H9 (cell line): ENCODE measurements around the gene TENT5C. TPM values are rescaled to one million over a fixed set of nuclear protein-coding genes. Genes with fewer than 3 reads are reported as not detected.

Experiments
- DNase-seq: peaks from one replicate; pipeline ENCODE4 v3.0.0-alpha.2; 2017
- H2AFZ ChIP-seq: one replicate; pipeline ENCODE4 v1.6.1; 2013; ENCODE audit warnings: mild to moderate bottlenecking, low read length, control low read depth, moderate library complexity
- H2AK5ac ChIP-seq: 2 replicates; pipeline ENCODE4 v1.6.1; 2013; ENCODE audit warnings: low read length, control low read depth, mixed read lengths; ENCODE audit not compliant: insufficient read length
- H2BK120ac ChIP-seq: one replicate; pipeline ENCODE4 v1.6.1; 2013; ENCODE audit warnings: low read depth, mild to moderate bottlenecking, low read length, control low read depth, inconsistent platforms; ENCODE audit not compliant: poor library complexity, severe bottlenecking
- H2BK12ac ChIP-seq: 2 replicates; pipeline ENCODE4 v1.6.1; 2013; ENCODE audit warnings: low read length, control low read depth, mixed read lengths, low read depth; ENCODE audit not compliant: insufficient read length
- H2BK15ac ChIP-seq: 2 replicates; pipeline ENCODE4 v1.6.1; 2013; ENCODE audit warnings: low read depth, low read length, control low read depth
- H2BK20ac ChIP-seq: one replicate; pipeline ENCODE4 v1.6.1; 2013; ENCODE audit warnings: low read depth, mild to moderate bottlenecking, low read length, control low read depth, inconsistent platforms; ENCODE audit not compliant: poor library complexity, severe bottlenecking
- H2BK5ac ChIP-seq: 2 replicates; pipeline ENCODE4 v1.6.1; 2013; ENCODE audit warnings: low read length, control low read depth, mixed read lengths; ENCODE audit not compliant: insufficient read length
- H3K14ac ChIP-seq: 2 replicates; pipeline ENCODE4 v1.6.1; 2013; ENCODE audit warnings: low read length, control low read depth; ENCODE audit not compliant: insufficient read depth
- H3K18ac ChIP-seq: 2 replicates; pipeline ENCODE4 v1.6.1; 2013; ENCODE audit warnings: low read depth, mild to moderate bottlenecking, mixed read lengths, low read length, control low read depth; ENCODE audit not compliant: insufficient read length
- H3K23ac ChIP-seq: 2 replicates; pipeline ENCODE4 v1.6.1; 2013; ENCODE audit warnings: low read length, control low read depth, mixed read lengths, low read depth; ENCODE audit not compliant: insufficient read length
- H3K23me2 ChIP-seq: 2 replicates; pipeline ENCODE4 v1.6.1; 2013; ENCODE audit warnings: low read depth, mild to moderate bottlenecking, mixed read lengths, low read length, control low read depth; ENCODE audit not compliant: insufficient read length, poor library complexity, severe bottlenecking
- H3K27ac ChIP-seq: 2 replicates; pipeline ENCODE4 v1.5.1; 2013; ENCODE audit warnings: low read length, control low read depth, mixed read lengths, low read depth; ENCODE audit not compliant: insufficient read length
- H3K27me3 ChIP-seq: 2 replicates; pipeline ENCODE4 v1.6.1; 2013; ENCODE audit warnings: low read length, control low read depth, inconsistent platforms; ENCODE audit not compliant: insufficient read depth
- H3K4ac ChIP-seq: 2 replicates; pipeline ENCODE4 v1.6.1; 2013; ENCODE audit warnings: low read depth, mild to moderate bottlenecking, control low read depth, inconsistent platforms, low read length, moderate library complexity
- H3K4me1 ChIP-seq: 2 replicates; pipeline ENCODE4 v1.6.1; 2013; ENCODE audit warnings: low read length, control low read depth, inconsistent platforms; ENCODE audit not compliant: insufficient read depth
- H3K4me2 ChIP-seq: 2 replicates; pipeline ENCODE4 v1.6.1; 2013; ENCODE audit warnings: low read length, control low read depth, mixed read lengths; ENCODE audit not compliant: insufficient read length, insufficient read depth
- H3K56ac ChIP-seq: 2 replicates; pipeline ENCODE4 v1.6.1; 2013; ENCODE audit warnings: low read depth, mild to moderate bottlenecking, mixed read lengths, low read length, control low read depth; ENCODE audit not compliant: insufficient read length
- H3K79me1 ChIP-seq: 2 replicates; pipeline ENCODE4 v1.6.1; 2013; ENCODE audit warnings: low read depth, mild to moderate bottlenecking, moderate library complexity, low read length, control low read depth, inconsistent platforms; ENCODE audit not compliant: insufficient read depth, poor library complexity, severe bottlenecking
- H3K79me2 ChIP-seq: 2 replicates; pipeline ENCODE4 v1.6.1; 2013; ENCODE audit warnings: low read length, control low read depth, inconsistent platforms; ENCODE audit not compliant: insufficient read depth
- H3K9ac ChIP-seq: 2 replicates; pipeline ENCODE4 v1.6.1; 2013; ENCODE audit warnings: low read length, control low read depth, mixed read lengths; ENCODE audit not compliant: insufficient read length; ENCODE audit errors: extremely low read depth
- H3K9me3 ChIP-seq: one replicate; pipeline ENCODE4 v1.6.1; 2013; ENCODE audit warnings: low read depth, low read length, inconsistent platforms; ENCODE audit not compliant: control insufficient read depth
- H3T11ph ChIP-seq: one replicate; pipeline ENCODE4 v1.6.1; 2013; ENCODE audit warnings: mild to moderate bottlenecking, low read length, control low read depth, inconsistent platforms
- H4K20me1 ChIP-seq: one replicate; pipeline ENCODE4 v1.6.1; 2013; ENCODE audit not compliant: control insufficient read depth, insufficient read length, insufficient read depth
- H4K5ac ChIP-seq: 2 replicates; pipeline ENCODE4 v1.6.1; 2013; ENCODE audit warnings: low read depth, mild to moderate bottlenecking, mixed read lengths, low read length, control low read depth; ENCODE audit not compliant: insufficient read length
- H4K8ac ChIP-seq: replicated peaks from 2 replicates; pipeline ENCODE4 v1.6.1; 2013; ENCODE audit warnings: low read length, control low read depth, mixed read lengths, low read depth; ENCODE audit not compliant: insufficient read length
- H4K91ac ChIP-seq: 2 replicates; pipeline ENCODE4 v1.6.1; 2013; ENCODE audit warnings: low read depth, mild to moderate bottlenecking, moderate library complexity, mixed read lengths, low read length, control low read depth; ENCODE audit not compliant: insufficient read length
- H3K27ac Mint-ChIP-seq, 3 experiments: 2 replicates in 2 of 3; 3 replicates in 1 of 3; pipeline ENCODE4 v1.8.0; 2020 to 2021; ENCODE audit warnings: mixed read lengths in 3 of 3, mild to moderate bottlenecking in 1 of 3, moderate library complexity in 1 of 3
- H3K27me3 Mint-ChIP-seq: 2 replicates; pipeline ENCODE4 v1.8.0; 2021; ENCODE audit warnings: low read depth, mild to moderate bottlenecking, moderate library complexity, mixed read lengths
- H3K36me3 Mint-ChIP-seq, 3 experiments: 2 replicates in 2 of 3; 3 replicates in 1 of 3; pipeline ENCODE4 v1.8.0; 2020 to 2021; ENCODE audit warnings: low read depth in 3 of 3, mixed read lengths in 3 of 3; ENCODE audit not compliant: insufficient read depth in 1 of 3
- H3K4me1 Mint-ChIP-seq, 2 experiments: 2 replicates each; pipeline ENCODE4 v1.8.0; 2020; ENCODE audit warnings: mixed read lengths in 2 of 2
- H3K4me3 Mint-ChIP-seq, 2 experiments: 2 replicates in 1 of 2; 3 replicates in 1 of 2; pipeline ENCODE4 v1.8.0; 2020 to 2021; ENCODE audit warnings: mild to moderate bottlenecking in 2 of 2, mixed read lengths in 2 of 2, moderate library complexity in 1 of 2
- H3K9me3 Mint-ChIP-seq, 2 experiments: 2 replicates in 1 of 2; 3 replicates in 1 of 2; pipeline ENCODE4 v1.8.0; 2020; ENCODE audit warnings: mild to moderate bottlenecking in 2 of 2, mixed read lengths in 2 of 2, moderate library complexity in 1 of 2
- WGBS: extraction: QIAGEN DNeasy Blood & Tissue Kit; methylation state at CpG from one replicate; pipeline ENCODE4 v1.1.7; 2013; ENCODE audit warnings: missing lambda C conversion rate, low lambda C conversion rate, mixed read lengths; ENCODE audit not compliant: insufficient read length; ENCODE audit errors: extremely low coverage; 5-methylcytosine and 5-hydroxymethylcytosine counted together
- total RNA-seq: library from RNA; stranded (reverse); gene quantifications from 2 replicates; pipeline ENCODE4 v1.2.1, GENCODE V29; 2021
- TF ChIP-seq, protein P1 (sequence below): fragments of 200-600 bp; sonication (generic); conservative IDR thresholded peaks from 3 replicates; pipeline ENCODE4 v1.8.0; 2021; ENCODE audit warnings: antibody characterized with exemption, mild to moderate bottlenecking

The TENT5C gene
- total RNA-seq, 1 experiment from 2014 or later, result 0.37 TPM

DNA sequence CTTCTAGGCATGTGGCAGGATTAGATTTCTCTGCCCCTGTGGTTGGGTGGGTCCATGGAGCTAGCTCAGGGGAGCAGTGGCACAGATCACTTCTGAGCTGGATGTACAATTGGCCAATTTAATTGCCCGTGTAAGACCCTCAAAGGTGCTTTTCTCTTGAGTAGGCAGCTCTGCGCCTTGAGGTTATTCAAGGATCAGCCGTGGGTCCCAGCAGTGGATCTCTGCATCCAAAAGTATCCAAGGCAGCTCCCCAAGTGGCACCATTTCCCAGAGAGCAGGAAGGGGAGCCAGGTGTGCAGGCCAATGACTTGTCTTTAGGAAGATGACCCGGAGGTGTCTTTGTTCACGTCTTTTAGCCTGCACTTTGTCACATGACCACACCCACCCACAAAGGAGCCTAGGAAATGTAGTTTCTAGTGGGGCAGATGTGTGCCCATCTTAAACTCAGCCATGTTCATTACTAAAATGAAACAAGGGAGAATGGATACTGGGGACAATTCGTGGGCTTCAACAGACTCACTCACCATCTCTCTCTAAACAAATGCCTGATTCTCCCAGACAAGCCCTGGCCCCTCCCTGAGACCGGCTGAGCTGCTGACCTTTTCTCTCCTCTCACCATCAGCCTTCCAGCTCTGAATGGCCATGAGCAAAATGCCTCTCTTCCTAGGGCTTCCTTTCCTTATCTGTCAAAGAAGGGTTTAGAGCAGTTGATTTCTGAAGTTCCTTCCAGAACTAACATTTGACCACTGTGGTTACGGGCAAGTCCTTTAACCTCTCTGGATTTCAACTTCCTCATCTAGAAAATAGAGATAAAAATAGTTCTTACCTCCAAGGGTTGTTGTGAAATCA, 41.4 kb upstream of the TENT5C start:
- peaks cover 1% of the 10 kb centered on the region; the same call in 1 of the 2 replicates for H3K27me3 Mint-ChIP-seq
- WGBS, result no CpG with 5 or more reads among the region's 8 CpGs
- Histone ChIP-seq H3K79me2 (no peaks in the 10 kb centered on the region), H4K91ac (no peak overlapping the region), H3K4ac (no peak overlapping the region), H2BK20ac (no peak overlapping the region), H3K23ac (no peak overlapping the region), H2BK5ac (no peak overlapping the region), H2AK5ac (no peak overlapping the region), H4K5ac (no peak overlapping the region), H4K20me1 (no peaks in the 10 kb centered on the region), H3K79me1 (no peaks in the 10 kb centered on the region), H3K4me1 (no peaks in the 10 kb centered on the region), H3K4me2 (no peak overlapping the region), H3K27me3 (no peaks in the 10 kb centered on the region), H3K14ac (no peak overlapping the region), H3K27ac (no peak overlapping the region), H3K23me2 (no peaks in the 10 kb centered on the region), H3K9ac (no peak overlapping the region), H2AFZ (no peak overlapping the region), H3K18ac (no peak overlapping the region), H4K8ac (no peak overlapping the region), H3K56ac (no peak overlapping the region), H2BK12ac (no peak overlapping the region), H2BK120ac (no peak overlapping the region), H2BK15ac (no peak overlapping the region), H3K9me3 (no peaks in the 10 kb centered on the region), H3T11ph (no peak overlapping the region)
- DNase-seq, result no peak
- TF ChIP-seq, protein P1, sequence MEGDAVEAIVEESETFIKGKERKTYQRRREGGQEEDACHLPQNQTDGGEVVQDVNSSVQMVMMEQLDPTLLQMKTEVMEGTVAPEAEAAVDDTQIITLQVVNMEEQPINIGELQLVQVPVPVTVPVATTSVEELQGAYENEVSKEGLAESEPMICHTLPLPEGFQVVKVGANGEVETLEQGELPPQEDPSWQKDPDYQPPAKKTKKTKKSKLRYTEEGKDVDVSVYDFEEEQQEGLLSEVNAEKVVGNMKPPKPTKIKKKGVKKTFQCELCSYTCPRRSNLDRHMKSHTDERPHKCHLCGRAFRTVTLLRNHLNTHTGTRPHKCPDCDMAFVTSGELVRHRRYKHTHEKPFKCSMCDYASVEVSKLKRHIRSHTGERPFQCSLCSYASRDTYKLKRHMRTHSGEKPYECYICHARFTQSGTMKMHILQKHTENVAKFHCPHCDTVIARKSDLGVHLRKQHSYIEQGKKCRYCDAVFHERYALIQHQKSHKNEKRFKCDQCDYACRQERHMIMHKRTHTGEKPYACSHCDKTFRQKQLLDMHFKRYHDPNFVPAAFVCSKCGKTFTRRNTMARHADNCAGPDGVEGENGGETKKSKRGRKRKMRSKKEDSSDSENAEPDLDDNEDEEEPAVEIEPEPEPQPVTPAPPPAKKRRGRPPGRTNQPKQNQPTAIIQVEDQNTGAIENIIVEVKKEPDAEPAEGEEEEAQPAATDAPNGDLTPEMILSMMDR, result no peak
- peak overlapping the region in 1 of 3 experiments; percentile 30; a peak in 2 of 7 replicates for H3K27ac Mint-ChIP-seq
- H3K4me3 Mint-ChIP-seq, result no peak overlapping the region
- peaks cover 0 to 6% (median 3%) of the 10 kb centered on the region in 3 experiments for H3K36me3 Mint-ChIP-seq
- H3K9me3 Mint-ChIP-seq, result peaks cover 5 to 6% of the 10 kb centered on the region in 2 experiments
- H3K4me1 Mint-ChIP-seq, result peaks cover 3 to 6% of the 10 kb centered on the region in 2 experiments; a peak in 1 of 4 replicates
